Measurements from ENCODE around the gene TUBB.

TUBB gene

GRCh38 chr6:30741063-30741779 lies 21.1 kb downstream of the TUBB start:
- TF ChIP-seq CTCF (IDR thresholded peaks at IDR 0.05; ENCODE audit: low read depth, low read length) = no peak

GRCh38 chr6:30741789-30742315 lies 21.7 kb downstream of the TUBB start:
- peak overlapping the region; percentile 98 for H3K4me3 ChIP-seq (ENCODE audit: low read depth, low read length)
- no peak for TF ChIP-seq CTCF (IDR thresholded peaks at IDR 0.05; ENCODE audit: low read depth, low read length)

More at GRCh38 chr6:30741063-30741779, 21.1 kb downstream of the TUBB start:
- peak overlapping the region; percentile 98 for H3K4me3 ChIP-seq (ENCODE audit: low read depth, low read length)

GRCh38 chr6:30742316-30743098 lies 22.4 kb downstream of the TUBB start, which contains the start of gene FLOT1:
FLOT1 (minus strand) TSS chr6:30742687; CDS start chr6:30742189, 498 bp downstream.
- TF ChIP-seq CTCF (IDR thresholded peaks at IDR 0.05; ENCODE audit: low read depth, low read length) = no peak
- H3K4me3 ChIP-seq (ENCODE audit: low read depth, low read length) = peak within 1 kb of the TSS; percentile 98

- no peak for TF ChIP-seq CTCF (IDR thresholded peaks at IDR 0.05; ENCODE audit: low read depth, low read length)
- peak overlapping the region; percentile 98 for H3K4me3 ChIP-seq (ENCODE audit: low read depth, low read length)
Measured at GRCh38 chr6:30743099-30744053, 23.2 kb downstream of the TUBB start.

GRCh38 chr6:30744054-30744805 lies 24.1 kb downstream of the TUBB start, which contains the start of gene IER3:
IER3 (minus strand) TSS chr6:30744547; CDS start chr6:30744518, 29 bp downstream.
- peak within 1 kb of the TSS; percentile 98 for H3K4me3 ChIP-seq (ENCODE audit: low read depth, low read length)
- TF ChIP-seq CTCF (IDR thresholded peaks at IDR 0.05; ENCODE audit: low read depth, low read length) = peak; percentile 57

GRCh38 chr6:30747300-30747687 lies 27.1 kb downstream of the TUBB start:
- no peak overlapping the region for H3K4me3 ChIP-seq (ENCODE audit: low read depth, low read length)
- TF ChIP-seq CTCF (IDR thresholded peaks at IDR 0.05; ENCODE audit: low read depth, low read length) = no peak

All from WI38 (cell line).